ENCODE results near the gene ATP10A.

DNA sequence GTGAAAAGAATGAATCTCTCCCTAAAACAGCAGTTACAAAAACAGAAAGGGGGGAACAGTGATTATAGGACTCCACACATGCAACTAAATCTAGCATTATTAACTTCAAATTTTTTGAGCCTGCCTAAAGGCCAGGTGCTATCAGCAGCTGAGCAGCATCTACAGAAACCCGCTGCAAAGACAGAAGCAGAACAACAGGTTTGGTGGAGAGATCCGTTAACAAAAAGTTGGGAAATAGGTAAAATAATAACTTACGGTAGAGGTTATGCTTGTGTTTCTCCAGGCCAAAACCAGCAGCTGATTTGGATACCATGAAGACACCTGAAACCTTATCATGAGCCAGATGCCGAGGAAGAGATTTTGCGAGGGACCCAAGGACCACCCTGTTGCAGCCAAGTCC lies 222.7 kb downstream of the ATP10A start:
- TF ChIP-seq, protein P1, sequence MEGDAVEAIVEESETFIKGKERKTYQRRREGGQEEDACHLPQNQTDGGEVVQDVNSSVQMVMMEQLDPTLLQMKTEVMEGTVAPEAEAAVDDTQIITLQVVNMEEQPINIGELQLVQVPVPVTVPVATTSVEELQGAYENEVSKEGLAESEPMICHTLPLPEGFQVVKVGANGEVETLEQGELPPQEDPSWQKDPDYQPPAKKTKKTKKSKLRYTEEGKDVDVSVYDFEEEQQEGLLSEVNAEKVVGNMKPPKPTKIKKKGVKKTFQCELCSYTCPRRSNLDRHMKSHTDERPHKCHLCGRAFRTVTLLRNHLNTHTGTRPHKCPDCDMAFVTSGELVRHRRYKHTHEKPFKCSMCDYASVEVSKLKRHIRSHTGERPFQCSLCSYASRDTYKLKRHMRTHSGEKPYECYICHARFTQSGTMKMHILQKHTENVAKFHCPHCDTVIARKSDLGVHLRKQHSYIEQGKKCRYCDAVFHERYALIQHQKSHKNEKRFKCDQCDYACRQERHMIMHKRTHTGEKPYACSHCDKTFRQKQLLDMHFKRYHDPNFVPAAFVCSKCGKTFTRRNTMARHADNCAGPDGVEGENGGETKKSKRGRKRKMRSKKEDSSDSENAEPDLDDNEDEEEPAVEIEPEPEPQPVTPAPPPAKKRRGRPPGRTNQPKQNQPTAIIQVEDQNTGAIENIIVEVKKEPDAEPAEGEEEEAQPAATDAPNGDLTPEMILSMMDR (IDR thresholded peaks at IDR 0.05) = no peak
- no peak for TF ChIP-seq POLR2A (IDR thresholded peaks at IDR 0.05)

Measured in heart left ventricle (tissue), 13 donors.